GM18519 (cell line): ENCODE data around the gene KCNQ1.

Source experiments
- ATAC-seq: cut with Tn5 transposase; IDR thresholded peaks from one replicate; pipeline ENCODE4 v1.9.1; 2021; ENCODE audit warnings: mild to moderate bottlenecking, moderate library complexity; ENCODE audit not compliant: unreplicated experiment, low FRiP score

The KCNQ1 gene

DNA sequence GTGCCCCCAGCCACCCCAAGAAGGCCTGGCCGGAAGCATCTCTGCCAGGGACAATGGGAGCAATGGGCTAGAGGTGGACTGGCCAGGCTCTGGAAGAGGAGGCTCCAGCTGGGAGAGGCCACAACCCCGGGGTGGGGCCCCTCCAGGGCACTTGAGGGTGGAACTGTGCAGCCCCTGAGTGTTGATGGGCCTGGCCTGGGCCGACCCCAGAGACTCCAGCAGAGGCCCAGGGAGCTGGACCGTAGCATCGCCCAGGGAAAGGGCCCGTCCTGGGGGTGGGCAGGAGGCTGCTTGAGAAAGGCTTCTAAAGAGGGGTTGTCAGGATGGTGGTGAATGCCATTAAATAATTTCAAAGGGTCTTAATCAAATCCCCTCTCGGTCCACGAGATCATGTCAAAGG is 410.4 kb downstream of the KCNQ1 start:
- ATAC-seq, result no peak

GRCh38 chr11:2857276-2857675 is 412.5 kb downstream of the KCNQ1 start:
- no peak for ATAC-seq

DNA sequence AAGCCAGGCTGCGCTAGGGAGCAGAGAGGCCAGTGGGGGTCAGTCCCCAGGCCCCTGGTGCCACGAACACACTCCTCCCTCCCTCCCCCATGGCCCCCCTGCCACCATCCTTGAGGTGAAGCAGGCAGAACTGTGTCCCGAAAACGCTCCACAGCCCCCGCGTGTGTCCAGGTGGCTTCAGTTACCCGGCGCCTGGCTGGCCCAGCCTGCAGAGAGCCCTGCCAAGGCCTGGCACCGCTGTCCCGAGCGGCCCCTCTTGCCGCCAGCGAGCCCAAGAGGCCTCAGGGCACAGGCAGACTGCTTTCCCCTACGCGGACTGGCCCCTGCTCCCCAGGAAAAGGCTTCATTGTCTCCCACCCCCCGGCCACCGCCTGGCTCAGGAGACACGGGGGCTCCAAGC is 413.1 kb downstream of the KCNQ1 start:
- ATAC-seq, result no peak

- no peak for ATAC-seq
These were observed 414.3 kb downstream of the KCNQ1 start for GRCh38 chr11:2858995-2859698.

- no peak for ATAC-seq
These were observed 414.9 kb downstream of the KCNQ1 start for GRCh38 chr11:2859699-2860037.

DNA sequence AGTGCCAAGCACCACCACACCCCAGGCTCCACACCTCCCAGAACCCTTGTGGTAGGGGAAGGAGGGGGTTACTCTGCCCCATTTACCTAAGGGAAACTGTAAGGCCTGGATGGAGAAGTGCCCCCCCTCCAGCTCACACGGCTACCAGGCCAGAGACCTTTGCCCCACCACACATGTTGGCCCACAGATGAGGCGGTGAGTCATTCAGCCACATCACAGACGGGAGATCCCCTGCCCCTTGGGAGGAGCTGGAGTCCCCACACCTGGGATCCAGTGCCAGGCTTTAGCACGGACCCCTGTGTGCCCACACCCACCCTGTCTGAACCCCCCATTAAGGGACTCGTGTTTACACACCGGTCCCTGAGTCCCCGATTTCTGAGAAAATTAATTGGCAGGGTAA is 415.8 kb downstream of the KCNQ1 start:
- ATAC-seq, result no peak

GRCh38 chr11:2862395-2863275 is 417.8 kb downstream of the KCNQ1 start:
- ATAC-seq, result no peak

- no peak for ATAC-seq
These were observed 418.4 kb downstream of the KCNQ1 start for GRCh38 chr11:2863276-2863618.

GRCh38 chr11:2864901-2865300 is 420.1 kb downstream of the KCNQ1 start:
- ATAC-seq, result no peak

DNA sequence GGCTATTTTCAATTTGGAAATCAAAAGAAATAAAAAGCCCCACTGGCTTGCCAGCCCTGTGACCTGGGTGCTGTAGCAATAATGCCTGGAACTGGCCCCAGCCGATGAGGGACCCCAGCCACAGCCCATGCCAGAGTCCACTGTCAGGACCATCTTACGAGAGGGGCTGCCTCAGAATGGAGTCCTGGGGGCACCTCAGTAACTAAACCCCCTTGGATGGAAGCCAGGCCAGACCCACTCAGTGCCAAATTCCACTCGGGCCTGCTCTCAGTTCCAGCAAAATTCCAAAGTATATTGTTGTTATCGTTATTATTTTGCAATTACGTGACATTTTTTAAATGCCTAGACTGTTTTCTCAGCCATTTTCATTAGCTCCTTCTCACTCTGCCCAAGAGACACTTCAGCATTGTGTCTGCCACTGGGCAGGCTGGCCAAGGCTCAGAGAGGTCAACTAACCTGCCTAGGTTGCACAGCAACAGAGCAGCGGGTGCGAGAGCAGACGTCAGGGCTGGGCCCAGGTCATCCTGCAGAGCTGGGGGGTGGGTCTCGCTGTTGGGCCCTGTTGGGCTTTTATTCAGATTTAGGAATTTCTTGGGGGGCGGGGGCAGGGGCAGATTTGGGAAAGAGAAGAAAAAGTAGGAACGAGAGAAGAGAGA is 421.2 kb downstream of the KCNQ1 start:
- ATAC-seq, result no peak

- no peak for ATAC-seq
These were observed 422.3 kb downstream of the KCNQ1 start for GRCh38 chr11:2867142-2867541.

DNA sequence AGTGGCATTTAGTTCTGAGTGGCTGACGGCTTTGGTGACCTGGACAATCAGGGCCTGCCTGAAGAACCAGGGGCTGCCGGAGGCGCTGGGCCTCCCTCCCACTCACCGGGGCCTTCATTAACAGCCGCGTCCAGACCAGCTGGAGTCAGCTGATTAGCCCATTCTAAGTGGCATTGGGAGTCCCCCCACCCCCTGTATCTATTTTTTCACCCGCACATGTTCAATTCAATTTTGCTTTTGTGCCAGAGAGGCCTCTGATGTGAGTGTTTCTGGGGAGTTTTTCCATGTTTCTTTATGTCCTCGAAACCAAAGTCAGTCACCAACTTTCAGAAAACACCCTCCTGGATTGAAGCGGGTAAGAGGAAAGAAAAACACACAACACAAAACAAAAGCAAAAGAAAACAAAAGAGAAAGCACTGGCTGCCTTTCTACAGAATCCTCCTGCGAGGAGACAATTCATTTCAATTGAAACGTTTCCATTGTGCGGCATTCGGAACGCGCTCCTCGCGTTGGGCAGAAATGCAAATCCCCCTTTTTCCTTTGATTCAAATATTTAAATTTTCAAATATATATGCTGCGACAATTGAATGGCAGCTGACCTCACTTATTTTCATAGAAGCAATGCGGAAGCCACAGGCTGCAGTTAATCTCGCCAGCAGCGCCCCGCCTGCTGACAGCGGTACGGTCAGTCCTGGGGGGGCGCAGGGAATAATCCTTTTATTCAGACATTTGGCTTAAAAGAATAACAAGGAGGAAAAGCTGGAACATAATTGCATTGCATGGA is 423.1 kb downstream of the KCNQ1 start:
- no peak for ATAC-seq

DNA sequence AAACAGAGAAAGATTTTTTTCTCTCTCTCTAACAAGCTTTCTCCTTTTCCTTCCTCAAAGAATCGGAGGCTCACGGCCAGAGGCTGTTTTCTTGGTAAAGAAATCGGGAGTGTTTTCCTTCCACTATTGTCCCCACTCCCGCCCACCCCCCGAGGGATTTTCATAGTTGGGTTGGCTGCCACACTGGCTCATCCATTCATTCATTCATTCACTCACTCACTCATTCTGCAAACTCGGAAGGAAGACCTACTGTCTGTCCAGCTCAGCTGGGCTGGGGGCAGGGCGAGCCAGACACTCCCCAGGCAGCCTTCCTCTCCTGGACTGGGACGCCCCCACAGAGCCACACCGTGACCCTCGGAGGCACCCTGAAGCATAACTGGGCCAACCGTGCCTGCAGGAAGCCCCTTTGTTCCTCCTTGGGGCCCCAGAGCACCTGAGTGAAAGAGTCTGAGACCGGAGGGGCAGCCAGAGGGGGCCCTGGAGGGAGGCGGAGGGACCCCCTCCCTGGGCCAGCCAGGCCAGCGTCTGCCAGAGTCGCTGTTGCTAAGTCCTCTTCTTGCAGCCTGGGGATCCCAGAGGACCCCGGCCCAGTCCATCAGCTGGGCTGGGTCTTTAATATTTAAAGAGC is 423.8 kb downstream of the KCNQ1 start:
- ATAC-seq, result no peak

DNA sequence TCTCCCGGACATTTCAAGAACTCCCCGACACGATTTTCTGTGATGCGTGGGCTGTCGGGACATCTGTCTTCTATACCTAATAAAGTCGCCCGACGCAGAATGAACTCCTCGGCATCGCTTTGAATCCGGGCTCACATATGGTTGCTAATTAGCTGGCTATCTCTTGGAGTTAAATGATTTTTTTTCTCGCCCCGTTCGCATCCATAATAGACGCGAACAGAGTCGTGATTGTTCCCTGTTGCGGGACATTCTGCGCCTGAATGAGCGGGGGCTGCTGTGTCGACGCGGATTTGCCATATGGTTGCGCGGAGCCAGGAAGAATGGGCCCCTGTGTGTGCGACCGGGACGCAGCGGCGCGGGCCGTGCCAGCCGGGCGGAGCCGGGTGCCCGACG is 424.3 kb downstream of the KCNQ1 start:
- ATAC-seq, result no peak

GRCh38 chr11:2869561-2870427 is 425.0 kb downstream of the KCNQ1 start:
- no peak for ATAC-seq

GRCh38 chr11:2870460-2870859 is 425.7 kb downstream of the KCNQ1 start:
- no peak for ATAC-seq

- ATAC-seq, result no peak
These were observed 426.3 kb downstream of the KCNQ1 start for GRCh38 chr11:2870969-2871680.

GRCh38 chr11:2874963-2875362 is 430.2 kb downstream of the KCNQ1 start:
- no peak for ATAC-seq

GRCh38 chr11:2877474-2877873 is 432.7 kb downstream of the KCNQ1 start:
- no peak for ATAC-seq
